GM03348 (cell line): ENCODE results near the gene PC.

Source experiments
- DNase-seq: peaks from one replicate; pipeline ENCODE4 v3.0.0; 2012; ENCODE audit warnings: low spot score

PC gene

GRCh38 chr11:66853242-66854229 is 104.6 kb downstream of the PC start:
- DNase-seq, result no peak

DNA sequence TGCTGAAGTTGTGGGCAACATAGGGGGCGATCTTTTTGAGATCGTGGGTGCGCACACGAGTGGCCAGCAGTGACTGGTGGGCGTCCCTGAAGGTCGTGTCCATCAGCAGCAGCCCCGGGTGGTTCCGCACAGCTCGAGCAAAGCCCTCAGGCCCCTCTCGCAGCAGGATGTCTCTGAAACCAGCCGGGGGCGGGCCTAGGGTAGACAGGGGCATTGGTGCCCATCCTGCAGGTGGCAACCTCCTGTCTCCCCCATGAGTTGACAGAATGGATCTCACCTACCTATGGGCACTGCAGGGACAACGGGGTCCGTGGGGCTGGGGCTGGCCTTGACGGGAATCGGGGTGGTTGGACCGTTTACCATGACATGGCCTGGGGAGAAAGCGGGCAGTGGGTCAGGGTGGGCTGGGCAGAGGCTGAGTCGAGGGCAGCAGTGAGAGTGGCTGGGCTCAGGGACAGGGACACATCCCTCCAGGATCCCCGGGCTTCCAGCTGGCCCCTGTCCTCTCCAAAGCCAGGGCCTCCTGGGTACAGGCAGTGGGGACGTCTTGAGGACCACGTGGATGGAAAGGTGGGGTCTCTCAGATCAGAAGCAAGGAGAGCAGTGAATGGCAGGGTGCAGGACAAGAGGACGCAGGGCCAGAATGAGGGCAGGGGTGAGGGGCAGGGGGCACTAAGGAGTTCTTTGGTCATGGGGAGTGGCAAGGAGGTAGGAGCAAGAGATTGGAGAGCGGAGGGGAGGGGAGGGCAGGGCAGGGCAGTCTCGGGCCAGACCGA is 105.5 kb downstream of the PC start:
- DNase-seq, result no peak

DNA sequence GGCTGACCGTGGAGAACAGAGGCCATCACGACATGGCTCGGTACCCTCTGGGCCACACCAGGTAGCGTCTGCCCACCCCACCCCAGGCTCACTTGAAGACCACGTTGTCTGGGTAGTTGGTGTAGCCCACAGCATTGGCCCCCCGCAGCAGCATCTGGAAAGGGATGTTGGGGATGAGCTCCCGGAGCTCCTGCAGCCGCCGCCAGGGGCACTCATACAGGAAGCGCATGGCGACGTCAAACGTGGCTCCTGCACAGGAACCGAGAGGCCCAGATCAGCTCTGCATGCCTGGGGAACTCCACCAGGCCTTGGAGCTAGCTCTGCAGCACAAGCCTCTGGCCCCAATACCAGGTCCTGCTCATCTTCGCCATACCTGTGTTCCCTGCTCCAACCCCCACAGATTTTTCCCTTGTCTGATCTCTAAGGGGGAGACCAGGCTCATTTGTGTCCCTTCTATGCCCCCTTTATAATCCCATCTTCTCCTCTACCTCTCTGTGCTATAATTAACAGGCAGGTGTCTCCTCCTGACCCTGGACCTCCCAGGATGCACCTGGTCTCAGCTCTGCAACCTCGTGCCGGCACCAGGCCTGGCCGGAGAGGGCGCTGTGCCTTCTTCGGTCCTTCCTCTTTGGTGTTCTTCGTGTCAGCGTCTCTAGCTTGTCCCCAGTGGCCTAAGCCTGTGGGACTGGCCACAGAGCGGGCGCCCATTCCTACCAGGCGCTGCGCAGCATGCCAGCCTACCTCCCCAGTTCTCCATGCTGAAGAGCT is 106.3 kb downstream of the PC start:
- no peak for DNase-seq

GRCh38 chr11:66851239-66851596 is 107.0 kb downstream of the PC start:
- no peak for DNase-seq

GRCh38 chr11:66850588-66851238 is 107.5 kb downstream of the PC start:
- no peak for DNase-seq

DNA sequence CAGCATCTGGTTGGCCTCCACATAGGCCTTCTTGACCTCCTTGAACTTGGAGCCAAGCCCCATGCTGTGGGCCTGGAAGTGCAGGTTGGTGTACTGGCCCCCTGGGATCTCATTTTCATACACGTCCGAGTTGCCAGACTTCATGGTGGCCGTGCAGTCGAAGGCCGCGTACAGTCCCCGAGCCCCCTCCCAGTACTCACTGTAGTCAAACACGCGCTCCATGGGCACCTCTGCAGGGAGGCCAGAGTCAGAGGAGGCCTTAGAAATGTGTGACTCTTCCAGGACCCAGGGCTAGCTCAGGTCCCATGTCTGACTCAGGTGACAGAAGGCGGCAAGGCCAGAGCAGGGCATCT is 108.0 kb downstream of the PC start:
- no peak for DNase-seq

DNA sequence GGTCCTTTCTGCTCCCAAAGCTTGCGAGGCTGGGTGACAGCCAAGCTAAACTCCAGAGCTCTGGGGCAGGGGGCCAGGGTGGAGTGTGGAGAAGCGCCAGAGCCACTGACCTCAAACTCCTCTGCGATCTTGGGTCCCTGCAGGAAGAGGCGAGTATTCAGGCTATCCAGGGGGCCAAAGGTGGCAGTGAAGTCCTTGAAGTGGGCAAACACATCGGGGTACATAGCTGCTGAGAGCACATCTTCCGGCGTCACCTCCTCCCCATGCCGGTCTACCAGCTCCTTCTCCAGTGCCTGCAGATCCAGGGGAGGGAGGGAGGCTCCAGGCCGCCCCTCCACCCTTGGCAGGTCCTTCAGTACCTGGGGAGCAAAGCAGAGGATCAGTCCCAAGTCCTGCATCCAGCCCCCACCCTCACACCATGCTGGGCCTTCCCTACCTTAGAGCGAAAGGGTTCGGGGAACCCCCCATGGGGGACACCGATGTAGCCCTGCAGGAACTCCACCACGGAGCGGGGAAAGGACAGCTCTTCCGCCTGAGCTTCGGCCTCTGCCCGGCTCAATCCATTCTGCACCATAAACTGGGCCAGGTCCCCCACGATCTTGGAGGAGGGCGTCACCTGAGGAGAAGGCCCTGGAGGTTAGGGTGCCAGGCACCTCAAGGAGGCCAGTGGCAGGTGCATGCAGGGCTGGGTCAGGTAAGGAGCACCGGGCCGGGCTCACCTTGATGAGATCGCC is 108.5 kb downstream of the PC start:
- DNase-seq, result no peak

- DNase-seq, result no peak
These were observed 109.3 kb downstream of the PC start for GRCh38 chr11:66848671-66849500.

- no peak for DNase-seq
These were observed 110.5 kb downstream of the PC start for GRCh38 chr11:66847461-66848232.

DNA sequence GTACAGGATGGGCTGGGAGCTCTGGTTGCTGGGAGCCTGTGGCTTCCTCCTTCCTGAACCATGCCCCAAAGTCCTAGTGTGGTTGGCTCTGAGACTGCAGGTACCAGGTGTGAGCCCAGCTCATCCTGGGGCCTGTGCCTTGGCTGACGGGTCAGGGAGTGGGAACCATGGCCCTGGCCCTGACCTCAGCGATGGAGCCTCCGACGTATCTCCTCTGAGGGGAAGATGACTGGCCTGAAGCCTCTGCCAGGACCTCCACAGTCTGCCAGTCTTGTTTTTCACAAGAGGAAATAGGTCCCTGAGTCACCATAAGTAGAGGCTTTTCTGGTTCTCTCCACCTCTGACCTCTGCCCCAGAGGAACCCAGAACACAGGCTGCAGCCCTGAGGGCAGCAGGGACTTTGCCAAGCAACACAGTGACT is 111.5 kb downstream of the PC start:
- no peak for DNase-seq

- no peak for DNase-seq
These were observed 112.3 kb downstream of the PC start for GRCh38 chr11:66845876-66846212.

GRCh38 chr11:66845143-66845875 is 112.9 kb downstream of the PC start:
- no peak for DNase-seq

- no peak for DNase-seq
These were observed 113.6 kb downstream of the PC start for GRCh38 chr11:66844496-66845142.

DNA sequence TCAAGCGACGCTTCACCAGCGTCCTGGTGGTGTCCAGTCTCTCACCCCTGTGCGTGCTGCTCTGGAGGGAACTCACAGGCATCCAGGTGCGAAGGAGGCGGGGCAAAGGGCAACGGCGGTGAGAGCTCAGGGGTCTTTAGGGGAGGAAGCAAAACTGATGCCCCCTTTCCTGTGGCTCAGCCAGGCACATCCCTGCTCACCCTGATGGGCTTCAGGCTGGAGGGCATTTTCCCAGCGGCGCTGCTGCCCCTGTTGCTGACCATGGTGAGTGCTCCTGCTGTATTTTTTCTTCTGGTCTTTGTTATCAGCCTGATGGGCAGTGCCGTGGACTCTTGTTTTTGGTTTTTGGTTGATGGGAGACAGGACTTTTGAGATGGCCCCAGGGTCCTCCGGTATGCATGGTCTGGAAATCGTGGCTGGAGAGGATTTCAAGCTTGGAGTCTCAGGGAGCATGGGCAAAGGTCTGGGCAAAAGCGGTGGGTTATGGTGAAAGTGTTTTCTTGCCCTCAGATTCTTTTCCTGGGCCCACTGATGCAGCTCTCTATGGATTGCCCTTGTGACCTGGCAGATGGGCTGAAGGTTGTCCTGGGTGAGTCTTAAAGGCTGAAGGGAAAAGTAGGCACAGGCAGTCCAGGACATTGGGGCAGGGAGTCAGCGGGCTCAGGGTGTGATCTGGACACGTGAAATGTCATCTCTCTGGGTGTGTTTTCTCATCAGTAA is 114.2 kb downstream of the PC start:
- DNase-seq, result peak; percentile 20

- peak; percentile 98 for DNase-seq
These were observed 115.0 kb downstream of the PC start, which contains the start of gene RCE1 for GRCh38 chr11:66842896-66843775. TSS of gene RCE1 (plus strand) at chr11:66843441. CDS start at chr11:66843456, 15 bp downstream.

GRCh38 chr11:66842501-66842895 is 115.7 kb downstream of the PC start:
- DNase-seq, result no peak

- no peak for DNase-seq
These were observed 116.3 kb downstream of the PC start for GRCh38 chr11:66841861-66842260.
